H7 (cell line): ENCODE measurements around the gene MB21D2. TPM values are rescaled to one million over a fixed set of nuclear protein-coding genes. Genes with fewer than 3 reads are reported as not detected.
A peak's percentile ranks its signal among the peaks of the same experiment; 100 is the strongest.

ENCODE experiments used
- DNase-seq: peaks from one replicate; pipeline ENCODE4 v3.0.0; 2012
- H3K27me3 ChIP-seq: 2 replicates; pipeline ENCODE4 v1.6.0; 2011; ENCODE audit warnings: mild to moderate bottlenecking, low read length; ENCODE audit not compliant: control insufficient read depth, insufficient read depth
- H3K36me3 ChIP-seq: replicated peaks from 2 replicates; pipeline ENCODE4 v1.5.1; 2011; ENCODE audit warnings: low read length; ENCODE audit not compliant: control insufficient read depth, insufficient read depth
- H3K4me3 ChIP-seq: 2 replicates; pipeline ENCODE4 v1.5.1; 2011; ENCODE audit warnings: low read depth, mild to moderate bottlenecking, control low read depth, low read length, moderate library complexity; ENCODE audit not compliant: insufficient read depth
- total RNA-seq: library from RNA; depleted of rRNA; stranded (reverse); fragments of >200 nt; shearing (Covaris generic); gene quantifications from 2 replicates; pipeline ENCODE4 v1.2.3, GENCODE V29; 2014

Gene MB21D2
- total RNA-seq, 1 experiment from 2014 or later: 36.9 TPM

DNA sequence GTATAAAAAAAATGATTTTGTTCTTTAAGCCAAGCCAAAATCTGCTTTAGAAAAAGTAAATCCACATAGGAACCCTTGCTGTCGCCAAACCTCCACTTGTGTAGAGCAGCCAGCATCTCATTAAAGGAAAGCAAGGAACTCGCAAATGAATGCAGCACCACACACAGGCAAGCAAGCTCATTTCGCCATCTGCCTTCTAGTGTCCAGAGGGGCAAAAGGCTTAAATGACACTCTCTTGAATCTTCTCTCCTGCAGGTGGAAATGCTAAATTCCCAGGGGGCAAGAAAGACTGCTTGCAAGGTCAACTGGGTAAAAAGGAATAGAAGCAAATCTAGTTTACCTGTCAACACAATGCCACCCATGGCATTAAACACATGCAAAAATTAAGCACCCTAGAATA is 2.4 kb downstream of the MB21D2 start:
- no peaks in the 10 kb centered on the region for H3K27me3 ChIP-seq
- H3K4me3 ChIP-seq: no peak overlapping the region
- no peaks in the 10 kb centered on the region for H3K36me3 ChIP-seq
- peak; percentile 58 for DNase-seq

DNA sequence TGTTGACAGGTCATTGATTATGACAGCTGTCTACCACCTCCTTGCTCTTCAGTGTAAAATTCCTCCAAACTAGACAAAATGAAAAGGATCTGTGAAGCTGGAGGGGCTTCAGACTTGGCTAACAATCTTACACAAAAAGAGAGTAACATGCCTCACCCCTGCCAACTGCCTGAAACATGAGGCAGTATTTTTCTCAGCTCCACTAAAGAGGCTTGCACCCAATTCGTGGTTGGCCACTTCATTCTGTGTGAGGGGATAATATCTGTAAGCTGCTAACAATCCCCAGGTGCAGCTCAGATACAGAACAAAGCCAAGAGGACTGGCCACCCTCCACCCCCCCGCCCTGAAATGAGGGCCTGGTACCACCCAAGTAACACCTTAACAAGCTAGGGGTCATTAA is 2.8 kb downstream of the MB21D2 start:
- H3K36me3 ChIP-seq: no peaks in the 10 kb centered on the region
- DNase-seq: no peak
- no peaks in the 10 kb centered on the region for H3K27me3 ChIP-seq
- H3K4me3 ChIP-seq: no peak overlapping the region

DNA sequence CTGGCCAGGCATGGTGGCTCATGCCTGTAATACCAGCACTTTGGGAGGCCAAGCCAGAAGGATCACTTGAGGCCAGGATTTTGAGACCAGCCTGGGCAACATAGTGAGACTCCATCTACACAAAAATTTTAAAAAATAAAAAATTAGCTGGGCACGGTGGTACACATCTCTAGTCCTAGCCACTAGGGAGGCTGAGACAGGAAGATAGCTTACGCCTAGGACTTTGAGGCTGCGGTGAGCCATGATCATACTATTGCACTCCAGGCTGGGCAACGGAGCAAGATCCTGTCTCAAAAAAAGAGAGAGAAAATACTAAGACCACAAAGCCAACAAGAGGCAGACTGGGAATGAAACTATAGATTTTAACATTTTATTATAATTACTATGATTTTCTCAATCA is 4.1 kb downstream of the MB21D2 start:
- Histone ChIP-seq H3K4me3 (no peak overlapping the region), H3K27me3 (no peaks in the 10 kb centered on the region), H3K36me3 (no peaks in the 10 kb centered on the region)
- no peak for DNase-seq

DNA sequence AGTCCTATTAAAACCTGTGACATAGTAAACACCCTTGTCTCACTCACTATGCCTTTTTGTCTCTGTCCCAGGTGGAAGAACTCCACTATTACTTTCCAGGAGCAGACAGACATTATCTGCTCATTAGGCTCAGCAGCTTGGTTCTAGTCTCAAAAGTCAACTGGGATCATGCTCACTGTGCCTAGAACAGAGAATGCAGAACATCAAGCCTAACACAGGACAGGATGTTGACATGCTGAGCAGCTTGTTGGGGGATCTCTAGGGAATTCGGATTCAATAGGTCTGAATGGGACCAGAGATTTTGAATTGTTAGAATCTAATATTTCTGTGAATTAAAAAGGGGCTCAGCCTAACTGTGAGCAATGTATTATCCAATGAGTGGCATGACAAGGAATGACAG is 6.4 kb downstream of the MB21D2 start:
- no peak overlapping the region for H3K4me3 ChIP-seq
- no peak for DNase-seq
- no peaks in the 10 kb centered on the region for H3K36me3 ChIP-seq
- H3K27me3 ChIP-seq: no peaks in the 10 kb centered on the region

DNA sequence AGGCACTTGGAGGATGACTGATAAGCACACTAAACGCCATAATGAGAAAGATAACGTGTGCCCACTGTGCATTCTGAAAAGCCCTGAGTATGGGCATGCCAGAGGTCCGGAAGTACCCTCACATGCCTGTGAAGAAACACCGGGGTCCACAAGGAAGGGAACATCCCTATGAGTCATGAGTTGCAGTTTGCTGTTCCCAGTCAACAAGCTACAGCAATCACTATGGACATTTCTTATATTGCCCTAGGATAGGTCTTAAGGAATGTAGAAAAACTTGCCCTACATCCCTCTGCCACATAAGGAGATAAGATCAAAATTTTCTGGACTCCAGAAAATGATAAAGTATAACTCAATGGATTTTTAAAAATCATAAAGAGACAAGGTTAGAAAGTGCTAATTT is 9.9 kb downstream of the MB21D2 start:
- H3K4me3 ChIP-seq: no peak overlapping the region
- no peaks in the 10 kb centered on the region for H3K27me3 ChIP-seq
- DNase-seq: no peak
- 0 out of 2 replicates have a peak, but pooled peaks cover 1% of the 10 kb centered on the region for H3K36me3 ChIP-seq

DNA sequence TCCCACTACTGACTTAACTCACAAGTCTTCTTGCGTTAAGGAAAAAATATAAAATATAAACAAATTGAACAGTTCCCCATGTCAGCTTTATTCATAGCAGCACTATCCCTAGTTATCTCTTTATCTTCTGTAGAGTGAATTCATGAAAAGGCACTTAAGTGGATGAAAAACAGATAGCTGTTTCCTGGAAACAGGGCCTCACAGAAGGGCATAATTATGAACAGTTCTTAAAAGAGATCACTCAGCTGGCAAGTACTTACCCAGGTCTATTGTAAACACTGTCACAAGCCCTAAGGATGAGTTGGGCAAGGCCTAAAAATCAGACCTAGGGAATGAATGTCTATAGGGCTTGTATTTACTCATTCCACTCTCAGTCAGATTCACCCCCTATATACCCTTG is 10.7 kb downstream of the MB21D2 start:
- Histone ChIP-seq H3K27me3 (no peaks in the 10 kb centered on the region), H3K36me3 (0 out of 2 replicates have a peak, but pooled peaks cover 1% of the 10 kb centered on the region), H3K4me3 (no peak overlapping the region)
- no peak for DNase-seq

DNA sequence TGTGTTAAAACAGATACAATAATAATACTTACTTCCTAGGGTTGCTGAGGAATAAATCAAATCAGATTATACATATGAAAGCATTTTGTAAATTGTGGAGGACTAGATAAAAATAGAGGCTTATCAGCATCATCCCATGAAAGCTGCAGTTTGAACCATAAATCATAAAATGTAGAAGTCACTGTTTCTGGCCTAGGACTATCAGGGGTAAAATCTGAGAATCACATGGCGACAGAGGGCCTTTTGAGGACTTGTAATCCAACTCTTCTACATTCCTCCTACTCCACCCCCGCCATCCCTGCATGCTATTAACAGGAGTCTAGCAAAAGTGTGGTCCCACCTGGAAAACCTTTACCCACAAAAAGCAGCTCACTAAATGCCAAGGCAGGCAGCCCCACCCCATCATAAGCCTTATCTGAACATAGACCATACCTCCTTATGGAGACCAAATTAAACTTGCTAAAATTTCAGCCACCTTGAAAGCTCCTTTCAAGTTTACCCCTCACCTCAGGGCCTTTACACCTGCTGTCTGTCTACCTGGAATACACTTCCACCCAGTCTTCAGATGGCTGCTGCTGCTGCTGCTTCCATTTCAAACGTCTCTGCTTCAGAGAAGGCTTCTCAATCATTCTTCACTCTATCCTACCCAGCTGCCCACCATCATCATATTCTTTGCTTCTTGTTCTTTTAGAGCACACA is 11.5 kb downstream of the MB21D2 start:
- Histone ChIP-seq H3K36me3 (0 out of 2 replicates have a peak, but pooled peaks cover 1% of the 10 kb centered on the region), H3K4me3 (no peak overlapping the region), H3K27me3 (no peaks in the 10 kb centered on the region)
- no peak for DNase-seq

DNA sequence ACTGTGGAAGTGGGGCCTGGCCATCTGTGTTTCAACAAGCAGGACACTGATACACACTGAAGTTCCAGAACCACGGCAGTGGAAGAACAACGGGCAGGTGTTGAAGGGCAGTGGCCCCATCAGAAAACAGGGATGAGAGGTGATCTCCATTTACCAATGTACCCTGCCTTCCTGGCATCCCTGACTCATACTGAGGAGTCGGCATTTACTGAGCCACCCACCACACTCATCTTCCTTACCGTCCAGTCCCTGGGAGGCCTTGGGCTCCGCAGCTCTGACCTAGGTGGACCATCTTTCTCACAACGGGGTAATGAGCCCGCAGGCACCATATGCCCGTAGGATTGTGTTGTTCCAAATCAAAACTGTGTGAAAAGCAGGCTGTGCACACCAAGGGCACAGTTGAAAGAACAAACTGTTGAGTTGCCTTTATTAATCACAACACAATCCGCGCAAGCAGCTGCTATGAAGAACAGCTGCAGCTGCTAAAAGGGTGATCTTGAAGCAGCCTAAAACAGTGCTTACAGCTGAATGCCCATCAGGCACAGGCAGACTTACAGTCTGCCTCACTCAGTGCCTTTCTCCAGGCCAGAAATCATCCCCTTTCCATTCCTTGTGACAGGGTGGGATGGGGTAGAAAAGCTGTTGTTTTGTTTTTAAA is 12.9 kb downstream of the MB21D2 start:
- DNase-seq: no peak
- Histone ChIP-seq H3K27me3 (no peaks in the 10 kb centered on the region), H3K4me3 (no peak overlapping the region), H3K36me3 (0 out of 2 replicates have a peak, but pooled peaks cover 1% of the 10 kb centered on the region)

DNA sequence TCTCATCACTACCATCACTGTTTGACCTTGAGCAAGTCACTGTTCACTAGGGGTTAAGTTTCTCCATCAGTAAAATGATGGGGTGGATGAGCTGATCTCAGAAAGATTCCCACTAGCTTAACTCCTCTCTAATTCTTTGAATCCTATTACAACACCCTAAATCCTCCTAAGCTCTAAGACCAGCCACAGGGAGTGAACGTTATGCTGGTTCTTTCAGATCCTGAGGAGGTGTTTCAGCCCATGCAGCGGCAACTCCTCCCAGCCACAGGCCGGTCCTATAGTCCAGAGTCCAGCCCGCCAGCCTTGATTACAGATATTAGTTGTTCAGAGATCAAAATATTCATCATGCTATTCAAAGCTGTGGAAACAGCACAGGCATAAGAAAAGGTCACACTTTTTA is 15.1 kb downstream of the MB21D2 start:
- Histone ChIP-seq H3K27me3 (no peaks in the 10 kb centered on the region), H3K4me3 (no peak overlapping the region), H3K36me3 (0 out of 2 replicates have a peak, but pooled peaks cover 1% of the 10 kb centered on the region)
- no peak for DNase-seq

DNA sequence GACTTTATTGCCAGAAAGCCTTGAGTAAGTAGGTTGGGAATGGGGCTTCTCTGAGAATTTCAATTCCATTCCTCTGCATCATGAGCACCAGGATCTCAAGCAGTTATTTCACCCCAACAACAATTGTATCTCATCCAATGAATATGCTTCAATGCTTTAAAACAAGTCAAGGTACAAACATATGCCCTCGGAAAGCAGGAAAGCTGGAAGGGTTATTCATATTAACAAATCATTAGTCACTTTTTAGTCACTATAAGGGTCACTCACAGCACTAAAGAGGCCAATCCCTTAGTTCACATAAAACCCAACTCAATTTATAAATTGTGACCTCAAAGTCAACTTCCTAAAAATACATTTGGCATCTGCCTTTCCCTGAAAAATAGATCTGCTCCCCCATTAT is 16.2 kb downstream of the MB21D2 start:
- no peaks in the 10 kb centered on the region for H3K27me3 ChIP-seq
- 0 out of 2 replicates have a peak, but pooled peaks cover 1% of the 10 kb centered on the region for H3K36me3 ChIP-seq
- no peak for DNase-seq
- H3K4me3 ChIP-seq: no peak overlapping the region

DNA sequence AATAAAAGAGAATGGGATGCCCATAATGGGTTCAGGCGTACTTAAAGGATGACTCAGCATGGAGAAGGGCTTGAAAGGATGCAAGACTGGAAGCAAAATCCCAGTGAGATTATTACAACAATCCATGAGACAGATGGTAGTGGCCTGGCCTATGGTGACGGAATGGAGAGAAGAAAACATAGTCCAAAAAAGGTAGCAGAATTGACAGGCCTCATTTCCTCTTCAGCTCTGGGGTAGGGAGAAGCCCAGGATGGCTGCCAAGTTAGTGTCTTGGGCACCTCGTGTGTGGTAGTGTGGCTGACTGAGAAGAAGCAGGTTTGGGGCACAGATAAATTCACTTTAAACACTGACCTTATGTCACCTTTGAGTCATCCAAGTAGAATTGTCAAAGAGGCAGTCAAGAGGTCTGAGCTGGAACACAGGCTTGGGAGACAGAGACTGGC is 18.1 kb downstream of the MB21D2 start:
- 0 out of 2 replicates have a peak, but pooled peaks cover under 1% of the 10 kb centered on the region for H3K36me3 ChIP-seq
- H3K27me3 ChIP-seq: no peaks in the 10 kb centered on the region
- H3K4me3 ChIP-seq: no peak overlapping the region
- DNase-seq: no peak

DNA sequence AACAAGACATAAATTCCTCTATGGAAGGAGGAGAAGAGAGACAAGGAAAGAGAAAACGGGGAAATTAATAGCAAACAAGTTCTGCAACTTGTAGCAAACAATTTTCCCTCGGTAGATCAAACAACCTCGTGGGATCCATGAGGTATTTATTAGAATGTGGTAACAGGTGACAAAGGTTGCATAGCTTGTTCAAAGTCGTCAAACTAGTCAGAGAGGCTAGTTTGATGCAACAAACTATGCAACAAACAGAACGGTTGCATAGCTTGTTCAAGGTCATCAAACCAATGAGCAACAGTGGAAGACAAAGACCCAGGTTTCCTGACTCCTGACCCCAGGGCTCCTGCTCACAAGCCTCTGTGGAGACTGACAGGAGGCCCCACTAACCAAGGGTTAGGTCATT is 20.7 kb downstream of the MB21D2 start:
- no peaks in the 10 kb centered on the region for H3K36me3 ChIP-seq
- H3K27me3 ChIP-seq: no peaks in the 10 kb centered on the region

DNA sequence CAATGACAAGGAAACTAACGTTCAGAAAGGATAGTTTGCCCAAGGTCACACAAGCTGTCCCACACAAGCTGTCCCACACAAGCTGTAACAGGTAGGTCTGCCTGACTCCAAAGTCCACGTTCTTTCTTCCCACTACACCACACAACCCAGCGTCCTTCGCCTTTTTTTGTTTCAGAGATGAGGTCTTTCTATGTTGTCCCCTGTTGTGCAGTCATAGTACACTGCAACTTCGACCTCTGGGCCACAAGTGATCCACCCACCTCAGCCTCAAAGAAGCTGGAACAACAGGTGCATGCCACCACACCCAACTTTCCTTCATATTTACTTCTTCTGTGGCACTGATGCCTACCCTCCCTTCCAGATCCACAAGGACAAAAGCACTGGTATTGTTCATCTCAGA is 21.4 kb downstream of the MB21D2 start:
- H3K4me3 ChIP-seq: no peak overlapping the region
- DNase-seq: no peak
- H3K27me3 ChIP-seq: no peaks in the 10 kb centered on the region
- no peaks in the 10 kb centered on the region for H3K36me3 ChIP-seq

More for the DNA sequence above, 20.7 kb downstream of the MB21D2 start:
- DNase-seq: no peak
- no peak overlapping the region for H3K4me3 ChIP-seq

DNA sequence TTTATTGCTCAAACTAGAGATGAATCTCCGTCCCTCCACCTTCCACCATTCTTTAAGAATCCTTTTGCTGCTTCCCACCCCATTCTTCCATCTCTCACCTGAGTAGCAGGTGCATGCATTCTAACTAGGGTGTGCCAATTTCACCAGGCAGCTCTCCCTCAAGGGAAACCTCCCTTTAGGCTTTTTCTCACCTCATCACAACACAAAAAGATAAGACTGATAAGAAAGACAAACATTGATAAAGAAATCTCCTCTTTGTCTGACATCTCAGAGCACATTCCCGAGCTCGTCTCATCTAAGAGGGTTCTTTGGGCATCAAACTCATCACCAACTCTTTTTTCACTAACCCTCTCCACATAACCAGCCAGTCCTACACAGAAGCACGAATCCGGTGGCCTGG is 23.0 kb downstream of the MB21D2 start:
- Histone ChIP-seq H3K27me3 (no peaks in the 10 kb centered on the region), H3K4me3 (no peak overlapping the region), H3K36me3 (no peaks in the 10 kb centered on the region)
- DNase-seq: no peak

DNA sequence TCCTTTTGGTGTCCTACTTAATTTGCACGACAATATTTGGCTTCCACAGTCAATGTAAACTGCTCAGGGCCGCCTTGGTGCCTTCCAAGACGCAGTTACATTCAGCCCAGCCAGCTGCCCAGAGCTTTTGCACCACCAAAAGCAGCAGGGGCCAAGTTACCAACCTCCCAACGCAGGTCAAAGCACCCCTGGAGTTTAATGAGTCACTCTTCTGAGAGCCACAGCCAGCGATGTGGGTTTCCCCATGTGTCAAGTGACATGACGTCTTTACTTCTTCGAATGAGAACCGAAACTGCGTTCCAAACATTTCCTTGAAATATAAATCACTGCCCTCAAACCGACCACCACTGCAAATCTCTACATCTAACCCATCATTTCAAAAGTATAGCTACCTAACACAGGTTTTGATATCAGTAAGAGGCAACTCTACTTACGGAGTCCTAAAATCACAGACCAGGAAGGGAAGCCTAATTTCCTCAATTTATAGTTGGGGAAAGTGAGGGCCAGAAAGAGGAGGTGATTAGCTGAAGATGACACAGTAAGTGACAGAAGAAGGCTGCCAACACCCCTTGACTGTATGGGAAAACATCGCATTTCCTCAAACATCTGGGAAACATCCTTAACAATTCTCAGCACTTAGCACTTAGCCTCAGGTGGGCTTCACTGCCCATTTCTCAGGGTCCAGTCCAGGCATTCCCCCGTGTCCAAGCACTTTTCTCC is 24.5 kb downstream of the MB21D2 start:
- Histone ChIP-seq H3K4me3 (no peak overlapping the region), H3K27me3 (no peaks in the 10 kb centered on the region), H3K36me3 (no peaks in the 10 kb centered on the region)
- peak; percentile 43 for DNase-seq
